RWPE1 (cell line): Measurements from ENCODE around the gene MRC1.

ENCODE experiments used
- CTCF ChIA-PET: fragments of 350-600 bp; sonication (Branson Sonifier 250); formaldehyde crosslinking; extraction: SDS; loops from one replicate; lab custom pipeline; 2021; lab: Yijun Ruan, JAX
- POLR2A ChIA-PET: fragments of 400-600 bp; formaldehyde crosslinking; extraction: SDS; loops from one replicate; lab custom pipeline; 2020; ENCODE audit warnings: antibody characterized with exemption; ENCODE audit not compliant: low non-redundant PET; lab: Yijun Ruan, JAX
- DNase-seq: peaks from one replicate; pipeline ENCODE4 v3.0.0; 2012; ENCODE audit warnings: low spot score
- H3K27ac ChIP-seq: fragments of 450-650 bp; 2 replicates; pipeline ENCODE4 v1.5.1; 2017
- TF ChIP-seq, protein P1 (sequence below): fragments of 450-650 bp; conservative IDR thresholded peaks from 2 replicates; pipeline ENCODE4 v1.5.1; 2017; ENCODE audit warnings: low read depth, mild to moderate bottlenecking

The MRC1 gene

DNA sequence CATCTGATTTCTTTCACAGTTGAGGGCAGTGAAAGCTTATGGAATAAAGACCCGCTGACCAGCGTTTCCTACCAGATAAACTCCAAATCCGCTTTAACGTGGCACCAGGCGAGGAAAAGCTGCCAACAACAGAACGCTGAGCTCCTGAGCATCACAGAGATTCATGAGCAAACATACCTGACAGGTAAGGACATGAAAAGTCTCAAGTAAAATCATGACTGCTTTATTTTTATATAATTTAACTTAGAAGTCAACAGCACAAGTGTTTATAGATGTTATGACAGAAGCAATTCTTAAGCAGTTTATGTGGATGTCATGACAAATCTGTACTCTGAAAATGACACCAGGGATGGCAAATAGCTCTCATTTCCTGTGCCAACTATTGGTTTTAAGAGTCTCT, 24.5 kb downstream of the MRC1 start:
- POLR2A ChIA-PET = no interaction called here
- TF ChIP-seq, protein P1, sequence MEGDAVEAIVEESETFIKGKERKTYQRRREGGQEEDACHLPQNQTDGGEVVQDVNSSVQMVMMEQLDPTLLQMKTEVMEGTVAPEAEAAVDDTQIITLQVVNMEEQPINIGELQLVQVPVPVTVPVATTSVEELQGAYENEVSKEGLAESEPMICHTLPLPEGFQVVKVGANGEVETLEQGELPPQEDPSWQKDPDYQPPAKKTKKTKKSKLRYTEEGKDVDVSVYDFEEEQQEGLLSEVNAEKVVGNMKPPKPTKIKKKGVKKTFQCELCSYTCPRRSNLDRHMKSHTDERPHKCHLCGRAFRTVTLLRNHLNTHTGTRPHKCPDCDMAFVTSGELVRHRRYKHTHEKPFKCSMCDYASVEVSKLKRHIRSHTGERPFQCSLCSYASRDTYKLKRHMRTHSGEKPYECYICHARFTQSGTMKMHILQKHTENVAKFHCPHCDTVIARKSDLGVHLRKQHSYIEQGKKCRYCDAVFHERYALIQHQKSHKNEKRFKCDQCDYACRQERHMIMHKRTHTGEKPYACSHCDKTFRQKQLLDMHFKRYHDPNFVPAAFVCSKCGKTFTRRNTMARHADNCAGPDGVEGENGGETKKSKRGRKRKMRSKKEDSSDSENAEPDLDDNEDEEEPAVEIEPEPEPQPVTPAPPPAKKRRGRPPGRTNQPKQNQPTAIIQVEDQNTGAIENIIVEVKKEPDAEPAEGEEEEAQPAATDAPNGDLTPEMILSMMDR = no peak
- H3K27ac ChIP-seq = no peak overlapping the region
- CTCF ChIA-PET = interaction anchor here (0.6 kb wide), 1 partner anchor 13 kb away, joined by 4 read pairs; no protein-coding TSS in a partner anchor
- DNase-seq = no peak

DNA sequence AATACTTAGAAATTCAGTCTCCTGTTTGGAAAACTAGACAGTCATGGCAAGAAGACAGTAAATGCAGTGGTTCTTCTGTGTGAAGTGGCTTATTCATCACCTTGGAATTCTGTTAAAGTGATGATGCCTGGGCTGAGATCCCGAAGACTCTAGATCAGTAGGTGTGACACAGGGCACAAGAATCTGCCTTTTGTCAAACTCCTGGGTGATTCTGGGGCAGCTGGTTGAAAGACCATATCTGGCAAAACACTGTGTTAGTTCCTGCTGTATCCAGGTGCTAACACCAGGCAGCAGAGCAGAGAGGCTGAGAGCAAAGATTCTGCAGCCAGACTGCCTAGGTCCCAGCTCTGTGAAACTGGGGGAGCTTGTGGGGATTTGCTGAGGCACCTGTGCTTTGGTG, 26.5 kb downstream of the MRC1 start:
- CTCF ChIA-PET = interaction anchor here (0.6 kb wide), 1 partner anchor 19 kb away, joined by 4 read pairs; no protein-coding TSS in a partner anchor
- peak; percentile 86 for DNase-seq
- POLR2A ChIA-PET = no interaction called here
- H3K27ac ChIP-seq = peak overlapping the region; percentile 72
- TF ChIP-seq, protein P1 = no peak

DNA sequence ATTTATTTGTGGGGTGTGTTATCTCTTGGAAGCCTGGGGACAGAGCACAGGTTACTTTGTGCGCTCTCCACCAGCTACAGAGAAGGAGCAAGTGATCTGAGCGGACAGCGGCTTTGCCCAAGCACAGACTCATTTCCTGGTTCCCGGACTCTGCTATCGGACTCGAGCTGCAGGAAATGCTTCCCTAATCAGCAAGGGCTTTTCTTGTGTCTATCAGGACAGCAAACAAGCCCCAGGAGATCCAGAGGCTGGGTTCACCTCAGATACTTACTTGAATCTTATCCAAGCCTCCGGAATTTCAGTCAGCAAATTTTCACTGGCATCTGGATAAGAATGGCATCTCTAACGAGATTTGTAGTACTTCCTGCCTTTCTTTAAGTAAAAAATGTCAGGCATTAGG, 27.8 kb downstream of the MRC1 start:
- TF ChIP-seq, protein P1 = no peak
- POLR2A ChIA-PET = no interaction called here
- H3K27ac ChIP-seq = peak overlapping the region; percentile 72
- CTCF ChIA-PET = no interaction called here
- DNase-seq = no peak

DNA sequence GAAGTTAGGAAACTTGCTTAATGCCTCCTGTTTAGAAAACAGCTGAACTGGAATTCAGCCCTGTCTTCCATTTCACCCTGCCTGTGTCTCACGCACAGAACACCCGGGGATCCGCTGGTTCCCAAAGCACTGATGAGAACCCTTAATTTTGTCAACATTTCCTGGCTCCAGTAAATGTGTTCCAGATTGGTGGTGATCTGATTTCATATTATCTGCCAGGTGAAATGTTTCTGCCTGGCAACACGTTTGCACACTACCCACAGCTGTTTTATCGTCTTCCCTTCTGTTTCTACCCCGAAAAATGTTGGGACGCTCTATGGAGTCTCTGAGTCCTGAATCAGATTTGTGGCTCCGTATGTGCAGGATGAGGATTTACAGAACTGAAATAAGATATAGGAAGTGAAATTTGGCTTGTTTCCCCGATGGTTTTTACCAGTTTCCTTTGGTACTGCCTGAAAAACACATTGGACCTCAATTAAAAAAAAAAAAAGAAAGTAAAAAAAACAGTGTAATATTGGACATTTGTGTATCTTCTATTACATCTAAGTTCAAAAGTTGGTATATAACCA, 29.0 kb downstream of the MRC1 start:
- no peak overlapping the region for H3K27ac ChIP-seq
- DNase-seq = no peak
- ChIA-PET POLR2A (no interaction called here), CTCF (no interaction called here)
- TF ChIP-seq, protein P1 = no peak

DNA sequence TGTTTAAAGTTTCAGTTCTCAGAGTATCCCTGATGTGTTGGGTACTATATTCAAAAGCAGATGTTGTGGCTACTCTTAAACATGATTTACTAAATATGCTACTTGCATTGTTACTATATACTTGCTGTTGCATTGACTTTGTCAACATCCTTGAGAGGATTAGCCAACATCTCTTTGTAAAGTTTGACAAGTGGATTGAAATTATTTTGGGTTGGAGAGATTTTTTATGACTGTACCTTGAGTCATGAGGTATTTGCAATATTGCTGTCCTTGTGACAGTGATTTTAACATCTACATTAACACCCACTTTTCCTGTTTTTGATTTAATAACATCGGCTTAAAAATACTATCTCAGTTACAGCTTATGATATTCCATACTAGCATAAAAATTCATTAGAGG, 31.9 kb downstream of the MRC1 start:
- CTCF ChIA-PET = no interaction called here
- peak; percentile 44 for DNase-seq
- POLR2A ChIA-PET = no interaction called here
- no peak overlapping the region for H3K27ac ChIP-seq
- TF ChIP-seq, protein P1 = no peak

DNA sequence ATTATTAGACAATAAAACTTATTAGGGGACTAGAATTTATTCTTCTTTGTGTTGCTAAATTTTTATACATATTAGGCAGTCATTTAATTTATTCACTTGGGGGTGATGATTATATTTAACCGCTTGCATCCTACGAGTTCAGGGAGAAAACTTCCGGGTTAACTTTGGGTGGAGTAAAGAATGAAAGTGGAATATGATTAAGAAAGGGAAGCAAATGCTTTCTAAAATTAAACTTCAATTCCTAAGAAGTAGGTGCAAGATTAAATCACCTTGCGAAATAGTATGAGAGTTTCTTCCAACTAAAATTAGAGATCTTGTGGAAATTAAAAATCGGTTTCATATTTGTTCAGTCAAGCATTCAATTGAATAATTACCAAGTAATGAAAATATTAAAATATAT, 33.5 kb downstream of the MRC1 start:
- TF ChIP-seq, protein P1 = no peak
- CTCF ChIA-PET = no interaction called here
- POLR2A ChIA-PET = no interaction called here
- DNase-seq = no peak
- no peak overlapping the region for H3K27ac ChIP-seq
